Articular chondrocyte of knee joint (primary cell): Measurements from ENCODE around the gene ST3GAL3. TPM values are rescaled to one million over a fixed set of nuclear protein-coding genes. Genes with fewer than 3 reads are reported as not detected.

Experiments
- small RNA-seq: library from RNA; depleted of rRNA; stranded (forward); fragments of <200 nt; gene quantifications from one replicate; pipeline ENCODE3, GENCODE V24; 2012
- total RNA-seq: library from RNA; depleted of rRNA; stranded (reverse); fragments of >200 nt; gene quantifications from 2 replicates; pipeline ENCODE4 v1.2.3, GENCODE V29; 2012

ST3GAL3 gene
- 16.9 and 17.0 TPM in 2 replicates for total RNA-seq

GRCh38 chr1:43707190-43708001 is at the start of gene ST3GAL3:
ST3GAL3 (plus strand) TSS chr1:43707536; CDS start chr1:43736263, 28,727 bp downstream.

GRCh38 chr1:43933386-43934100 is 226.2 kb downstream of the ST3GAL3 start, which contains the start of gene ARTN:
ARTN (plus strand) TSS chr1:43933801; CDS start chr1:43935657, 1,856 bp downstream.

GRCh38 chr1:43946236-43947060 is 239.1 kb downstream of the ST3GAL3 start, which contains the start of gene IPO13:
IPO13 (plus strand) TSS chr1:43946950; CDS start chr1:43947601, 651 bp downstream.

GRCh38 chr1:43969746-43970466 is 262.6 kb downstream of the ST3GAL3 start, which contains the start of gene DPH2:
DPH2 (plus strand) TSS chr1:43970010; CDS start chr1:43970176, 166 bp downstream.

GRCh38 chr1:43974443-43975248 is 267.3 kb downstream of the ST3GAL3 start, which contains the start of gene ATP6V0B:
ATP6V0B (plus strand) TSS chr1:43974960; CDS start chr1:43975041, 81 bp downstream.

GRCh38 chr1:43978551-43979260 is 271.4 kb downstream of the ST3GAL3 start, which contains the start of gene B4GALT2:
B4GALT2 (plus strand) TSS chr1:43979210; CDS start chr1:43981161, 1,951 bp downstream.

Small RNAs within 50 kb of the gene (small RNA-seq; reads per million reads assigned to genes)
- gene AL451062.2 (not detected), gene RF00026 (not detected)

Other genes with a start within 250 kb of the ST3GAL3 start
- gene PTPRF, start 176.7 kb upstream of the ST3GAL3 start, total RNA-seq, result 22.5 and 30.6 TPM in 2 replicates
- 40.0 and 48.8 TPM in 2 replicates for gene KDM4A, start 57.4 kb upstream of the ST3GAL3 start, total RNA-seq
- not detected in 2 replicates for gene ARTN, start 226.3 kb downstream of the ST3GAL3 start, total RNA-seq
- 14.4 and 17.3 TPM in 2 replicates for gene IPO13, start 239.4 kb downstream of the ST3GAL3 start, total RNA-seq